Epithelial cell of proximal tubule (primary cell): Measurements from ENCODE around the gene KLHL3. TPM values are rescaled to one million over a fixed set of nuclear protein-coding genes. Genes with fewer than 3 reads are reported as not detected.

ENCODE experiments used
- DNase-seq: peaks from one replicate; pipeline ENCODE4 v3.0.0-alpha.2; 2011; ENCODE audit warnings: low read depth
- H3K4me3 ChIP-seq: 2 replicates; pipeline ENCODE4 v1.5.1; 2011; ENCODE audit warnings: low read depth, mild to moderate bottlenecking, low read length
- CTCF ChIP-seq: conservative IDR thresholded peaks from 2 replicates; pipeline ENCODE4 v1.5.1; 2012; ENCODE audit warnings: low read depth, mild to moderate bottlenecking, low read length
- total RNA-seq: library from RNA; depleted of rRNA; stranded (reverse); fragments of >200 nt; gene quantifications from 2 replicates; pipeline ENCODE4 v1.2.3, GENCODE V29; 2015

KLHL3 gene
- total RNA-seq, 1 donor from 2014 or later = 1.1 TPM

DNA sequence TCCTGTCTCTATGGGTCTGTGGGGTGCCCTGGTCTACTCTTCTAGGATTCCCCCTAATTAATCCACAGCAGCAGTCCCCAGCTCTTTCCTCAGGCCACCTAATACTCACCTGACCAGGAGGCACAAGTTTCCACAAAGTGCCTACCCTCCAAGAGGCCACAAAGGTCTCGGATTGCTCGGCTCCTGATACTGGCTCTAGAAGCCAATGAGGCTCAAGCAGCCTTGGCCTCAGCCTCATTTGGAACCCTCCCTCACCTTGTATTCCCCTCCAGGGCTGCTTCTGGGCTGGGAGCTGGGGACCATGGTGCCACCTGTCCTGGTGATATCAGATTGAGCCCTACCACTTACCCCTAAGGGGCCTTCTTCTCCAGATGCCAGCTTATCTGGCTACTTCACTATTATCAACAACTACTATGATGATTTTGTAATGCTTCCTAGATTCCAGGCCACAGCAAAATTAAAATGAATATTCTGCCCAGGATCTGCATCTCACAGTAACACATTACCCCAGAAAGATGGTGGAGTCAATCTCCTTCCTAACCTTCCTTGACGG lies 133.1 kb downstream of the KLHL3 start:
- no peak overlapping the region for H3K4me3 ChIP-seq
- no peak for TF ChIP-seq CTCF
- no peak for DNase-seq

GRCh38 chr5:137600721-137601360 lies 135.0 kb downstream of the KLHL3 start:
- DNase-seq = no peak
- no peak overlapping the region for H3K4me3 ChIP-seq
- TF ChIP-seq CTCF = no peak

DNA sequence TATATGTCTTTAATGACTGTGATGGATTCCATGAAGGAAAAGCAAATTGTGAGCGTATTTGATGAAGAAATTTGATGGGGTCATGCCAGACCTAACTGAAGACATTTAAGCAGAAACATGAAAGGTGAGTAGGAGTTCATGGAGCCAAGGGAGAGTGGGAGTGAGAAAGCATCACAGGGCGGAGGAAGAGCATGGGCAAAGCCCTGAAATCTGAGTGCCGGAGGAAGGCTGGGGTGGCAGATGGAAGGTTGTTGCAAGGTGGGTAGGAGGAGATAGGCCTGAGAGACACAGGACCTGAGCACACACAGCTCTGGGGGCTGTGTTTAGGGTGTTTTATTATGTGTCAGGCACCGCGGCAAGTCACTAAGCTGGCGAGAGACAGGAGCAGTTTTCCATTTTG lies 136.4 kb downstream of the KLHL3 start:
- no peak overlapping the region for H3K4me3 ChIP-seq
- no peak for DNase-seq
- no peak for TF ChIP-seq CTCF

- DNase-seq = no peak
- no peak for TF ChIP-seq CTCF
- H3K4me3 ChIP-seq = no peak overlapping the region
These were observed 137.5 kb downstream of the KLHL3 start for GRCh38 chr5:137598399-137598798.

- no peak for DNase-seq
- H3K4me3 ChIP-seq = no peak overlapping the region
- TF ChIP-seq CTCF = no peak
These were observed 138.9 kb downstream of the KLHL3 start for GRCh38 chr5:137596941-137597340.

DNA sequence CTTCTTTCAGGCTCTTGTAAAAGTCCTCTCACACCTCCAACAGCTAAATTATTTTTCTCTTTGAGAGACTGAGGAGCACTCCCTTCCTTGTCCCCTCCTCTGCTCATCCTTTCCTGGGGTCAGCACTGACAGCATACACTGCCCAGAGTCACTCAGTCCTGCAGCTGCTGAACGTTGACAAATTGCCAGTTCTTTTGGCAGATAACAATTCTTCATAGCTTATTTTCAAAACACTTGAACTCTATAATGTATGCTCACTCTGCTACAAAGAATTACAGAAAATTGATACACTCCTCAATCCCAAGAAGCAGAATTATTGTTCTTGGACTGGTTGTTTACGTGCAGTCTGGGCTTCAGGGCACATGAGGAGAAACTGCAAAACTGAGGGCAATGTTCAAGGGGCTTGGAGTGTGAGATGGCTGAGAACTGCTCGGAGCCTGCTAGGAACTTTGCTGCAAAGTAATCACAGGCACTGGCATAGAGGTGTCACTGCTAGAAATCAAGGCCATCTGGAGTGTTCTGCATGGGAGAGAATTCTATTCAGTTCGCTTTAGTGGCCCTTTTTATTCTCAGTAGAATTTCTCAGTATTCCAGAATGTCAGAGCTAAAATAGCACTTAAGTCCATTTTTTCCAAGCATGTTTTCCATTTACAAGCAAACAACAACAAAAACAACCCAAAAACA lies 140.4 kb downstream of the KLHL3 start:
- TF ChIP-seq CTCF = no peak

GRCh38 chr5:137594717-137595116 lies 141.2 kb downstream of the KLHL3 start:
- TF ChIP-seq CTCF = no peak
- DNase-seq = no peak
- no peak overlapping the region for H3K4me3 ChIP-seq

More for the DNA sequence above, 140.4 kb downstream of the KLHL3 start:
- no peak overlapping the region for H3K4me3 ChIP-seq
- no peak for DNase-seq
